ENCODE data around the gene DNAH9.

DNA sequence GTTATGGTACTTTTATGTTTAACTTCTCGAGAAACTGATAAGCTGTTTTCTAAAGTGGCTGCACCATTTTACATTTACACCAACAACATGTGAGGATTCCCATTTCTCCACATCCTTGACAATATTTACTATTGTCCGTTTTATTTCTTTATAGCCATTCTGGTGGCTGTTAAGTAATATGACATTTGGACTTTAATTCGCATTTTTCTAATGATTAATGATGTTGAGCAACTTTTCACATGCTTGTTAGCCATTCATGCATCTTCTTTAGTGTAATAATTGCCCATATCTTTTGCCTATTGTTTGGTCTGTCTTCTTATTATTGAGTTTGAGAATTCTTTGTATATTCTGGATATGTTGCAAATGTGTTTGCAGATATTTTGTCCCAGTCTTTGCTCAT lies 114.2 kb downstream of the DNAH9 start:
- TF ChIP-seq, protein P1, sequence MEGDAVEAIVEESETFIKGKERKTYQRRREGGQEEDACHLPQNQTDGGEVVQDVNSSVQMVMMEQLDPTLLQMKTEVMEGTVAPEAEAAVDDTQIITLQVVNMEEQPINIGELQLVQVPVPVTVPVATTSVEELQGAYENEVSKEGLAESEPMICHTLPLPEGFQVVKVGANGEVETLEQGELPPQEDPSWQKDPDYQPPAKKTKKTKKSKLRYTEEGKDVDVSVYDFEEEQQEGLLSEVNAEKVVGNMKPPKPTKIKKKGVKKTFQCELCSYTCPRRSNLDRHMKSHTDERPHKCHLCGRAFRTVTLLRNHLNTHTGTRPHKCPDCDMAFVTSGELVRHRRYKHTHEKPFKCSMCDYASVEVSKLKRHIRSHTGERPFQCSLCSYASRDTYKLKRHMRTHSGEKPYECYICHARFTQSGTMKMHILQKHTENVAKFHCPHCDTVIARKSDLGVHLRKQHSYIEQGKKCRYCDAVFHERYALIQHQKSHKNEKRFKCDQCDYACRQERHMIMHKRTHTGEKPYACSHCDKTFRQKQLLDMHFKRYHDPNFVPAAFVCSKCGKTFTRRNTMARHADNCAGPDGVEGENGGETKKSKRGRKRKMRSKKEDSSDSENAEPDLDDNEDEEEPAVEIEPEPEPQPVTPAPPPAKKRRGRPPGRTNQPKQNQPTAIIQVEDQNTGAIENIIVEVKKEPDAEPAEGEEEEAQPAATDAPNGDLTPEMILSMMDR (IDR thresholded peaks at IDR 0.05): no peak
- no peak for TF ChIP-seq POLR2A (IDR thresholded peaks at IDR 0.05)
